CD1c-positive myeloid dendritic cell (primary cell): Measurements from ENCODE around the gene PUS10.

Experiments used
- DNase-seq: peaks from one replicate; pipeline ENCODE4 v3.0.0-alpha.2; 2016; ENCODE audit errors: extremely low spot score

The PUS10 gene

GRCh38 chr2:60972889-60973656 lies 45.0 kb downstream of the PUS10 start:
- no peak for DNase-seq

DNA sequence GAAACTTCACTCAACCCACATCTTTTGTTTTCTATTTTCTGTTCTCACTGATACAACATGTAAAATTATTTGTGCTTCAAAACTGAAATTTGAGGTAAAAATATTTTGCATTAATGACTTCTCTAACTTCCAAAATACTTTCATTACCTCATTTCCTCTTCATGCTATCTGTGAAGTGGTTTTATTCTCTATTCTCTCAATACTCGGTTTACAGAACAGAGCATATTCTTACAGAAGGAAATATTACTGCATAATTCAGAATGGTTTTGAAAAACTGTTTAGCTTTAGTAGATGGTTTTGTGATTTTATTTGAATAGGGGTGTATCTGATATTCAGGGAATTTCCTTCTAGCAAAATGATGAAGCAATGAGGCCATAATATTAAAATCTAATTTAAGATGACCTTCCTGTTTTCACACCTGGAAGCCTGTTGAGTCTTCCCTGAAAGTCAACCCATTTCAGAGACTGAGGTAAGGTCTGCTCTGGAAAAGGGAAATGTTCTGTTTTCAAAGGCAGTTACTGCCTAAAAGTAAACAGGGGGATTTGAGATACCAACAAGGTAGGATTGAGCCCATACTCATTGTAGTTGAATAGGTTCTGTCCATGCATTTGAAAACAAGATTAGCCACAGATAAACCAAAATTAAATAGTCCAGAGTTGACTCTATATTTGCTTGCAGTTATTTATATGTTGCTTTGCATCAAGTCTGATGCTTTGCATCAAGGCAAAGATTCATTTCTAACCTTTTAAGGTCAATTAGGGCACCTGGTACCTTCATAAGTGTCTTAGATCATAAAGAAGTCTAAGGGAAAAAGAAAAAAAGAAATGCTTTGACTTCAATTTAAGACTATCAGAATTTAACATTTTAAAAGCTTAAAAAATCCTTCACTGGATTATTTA lies 51.3 kb downstream of the PUS10 start:
- no peak for DNase-seq

DNA sequence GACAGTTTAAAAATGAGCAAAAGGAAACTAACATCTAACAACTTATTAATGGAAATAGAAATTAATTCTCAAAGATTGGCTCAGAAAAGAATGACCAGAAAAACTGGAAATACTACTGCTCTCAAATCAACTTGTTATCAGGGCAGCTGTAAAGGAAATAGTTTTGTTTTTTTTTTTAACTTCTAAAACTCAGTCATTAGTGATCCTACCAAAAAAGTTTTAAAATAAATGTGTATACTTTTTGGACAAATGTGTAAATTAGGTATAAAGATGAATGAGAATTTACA lies 52.6 kb downstream of the PUS10 start:
- DNase-seq = no peak

DNA sequence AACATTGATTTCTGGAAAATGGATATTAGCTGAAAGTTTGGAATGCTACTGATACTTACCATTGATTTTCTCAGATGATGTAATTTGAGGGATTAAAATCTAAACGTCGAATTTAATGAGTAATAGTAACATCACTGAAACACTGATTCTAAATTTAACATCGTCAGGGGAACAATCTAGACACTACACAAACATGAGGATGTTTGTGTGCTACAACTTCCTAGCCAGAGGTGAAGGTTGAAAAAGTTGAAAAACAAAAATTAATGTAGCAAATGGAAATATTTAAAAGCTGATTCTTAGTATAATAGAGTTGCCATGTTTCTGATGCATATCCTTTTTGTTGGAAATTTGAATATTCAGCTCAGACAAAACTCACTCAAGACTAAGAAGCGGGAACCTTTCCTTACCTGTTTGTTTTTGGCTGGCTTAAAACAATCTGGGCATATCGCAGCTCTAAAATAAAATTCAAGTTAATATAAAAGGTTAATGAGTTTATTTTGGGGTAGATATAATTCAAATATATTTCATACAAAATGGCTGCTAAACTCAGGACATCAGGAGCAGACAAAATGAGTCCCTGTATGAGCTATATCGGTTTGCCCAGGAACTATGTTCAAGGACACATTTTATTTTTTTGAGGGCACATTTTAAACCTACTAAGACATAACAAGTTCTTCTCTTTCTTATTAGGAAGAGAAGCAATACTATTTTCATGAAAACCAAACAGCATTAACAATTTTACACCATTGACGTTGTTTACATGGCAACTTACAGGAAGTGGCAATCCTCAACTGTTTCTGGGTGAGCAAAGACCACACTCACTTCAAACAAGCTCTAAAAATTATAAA lies 53.2 kb downstream of the PUS10 start:
- peak; percentile 20 for DNase-seq

- no peak for DNase-seq
Measured at GRCh38 chr2:60963190-60963589, 54.9 kb downstream of the PUS10 start.

- DNase-seq = no peak
Measured at GRCh38 chr2:60962528-60962927, 55.5 kb downstream of the PUS10 start.

DNA sequence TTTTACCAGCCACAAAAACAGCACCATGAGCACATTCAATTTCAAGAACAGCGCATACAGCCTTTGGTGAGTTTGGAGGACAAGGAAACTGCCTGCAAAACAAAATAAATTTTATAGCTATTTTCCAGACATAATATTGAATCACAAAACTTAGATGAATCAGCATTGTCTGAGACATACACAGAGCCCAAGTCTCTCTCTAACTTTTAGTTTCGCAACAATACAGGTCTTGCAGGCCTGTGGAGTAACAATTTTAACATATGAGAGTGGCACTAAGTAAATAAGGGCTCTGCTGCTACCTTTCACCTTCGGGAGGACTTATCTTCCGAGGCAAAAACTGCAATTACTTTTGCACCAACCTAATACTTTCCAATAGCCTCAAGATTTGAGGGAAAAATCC lies 56.6 kb downstream of the PUS10 start:
- DNase-seq = no peak

DNA sequence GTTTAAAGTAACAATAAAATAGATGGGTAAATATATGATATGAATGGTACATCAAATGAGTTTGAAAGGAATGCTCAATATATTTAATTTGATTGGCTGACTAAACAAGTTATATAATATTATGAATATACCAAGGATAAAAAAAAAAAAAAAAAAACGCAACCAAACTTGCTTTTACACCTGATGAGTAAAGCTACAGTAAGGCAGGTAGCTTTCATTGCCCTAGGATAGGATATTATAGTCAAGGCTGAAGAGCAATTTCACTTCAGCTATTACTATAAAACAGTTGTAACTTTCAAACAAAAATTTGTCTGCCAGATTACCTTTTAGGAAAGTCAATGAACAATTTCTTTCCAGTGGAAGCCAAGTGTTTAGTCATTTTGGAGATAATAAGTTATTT lies 57.3 kb downstream of the PUS10 start:
- no peak for DNase-seq

DNA sequence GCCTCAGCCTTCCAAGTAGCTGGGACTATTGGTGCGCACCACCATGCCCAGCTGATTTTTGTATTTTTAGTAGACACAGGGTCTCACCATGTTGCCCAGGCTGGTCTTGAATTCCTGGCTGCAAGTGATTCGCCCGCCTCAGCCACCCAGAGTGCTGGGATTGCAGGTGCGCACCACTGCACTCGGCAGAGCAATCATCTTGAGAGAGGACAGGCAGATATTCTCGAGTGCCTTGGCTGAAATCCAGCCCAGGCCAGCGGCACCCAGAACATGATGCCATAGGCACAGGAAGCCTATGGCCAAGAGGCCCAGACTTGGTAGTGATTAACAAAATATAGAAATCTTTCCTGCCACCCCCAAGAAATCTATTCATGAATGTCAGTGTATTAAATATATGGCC lies 58.6 kb downstream of the PUS10 start:
- no peak for DNase-seq

DNA sequence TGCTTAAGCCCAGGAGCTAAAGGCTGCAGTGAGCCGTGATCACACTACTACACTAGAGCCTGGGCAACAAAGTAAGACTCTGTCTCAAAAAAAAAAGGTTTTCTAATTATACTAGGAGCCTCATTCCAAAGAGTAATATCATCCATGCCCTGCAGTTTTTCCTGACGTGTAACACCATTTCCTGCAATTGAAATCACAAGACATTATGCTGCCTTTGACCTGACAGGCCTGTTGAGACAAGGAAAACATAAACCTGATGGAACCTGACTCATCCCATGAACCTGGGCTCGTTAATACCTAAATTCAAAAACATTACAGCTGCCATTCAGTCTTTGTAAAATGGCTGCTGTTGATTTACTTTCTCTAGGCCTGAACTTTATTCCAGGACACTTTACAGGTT lies 59.3 kb downstream of the PUS10 start:
- no peak for DNase-seq

GRCh38 chr2:60958361-60958760 lies 59.7 kb downstream of the PUS10 start:
- no peak for DNase-seq

DNA sequence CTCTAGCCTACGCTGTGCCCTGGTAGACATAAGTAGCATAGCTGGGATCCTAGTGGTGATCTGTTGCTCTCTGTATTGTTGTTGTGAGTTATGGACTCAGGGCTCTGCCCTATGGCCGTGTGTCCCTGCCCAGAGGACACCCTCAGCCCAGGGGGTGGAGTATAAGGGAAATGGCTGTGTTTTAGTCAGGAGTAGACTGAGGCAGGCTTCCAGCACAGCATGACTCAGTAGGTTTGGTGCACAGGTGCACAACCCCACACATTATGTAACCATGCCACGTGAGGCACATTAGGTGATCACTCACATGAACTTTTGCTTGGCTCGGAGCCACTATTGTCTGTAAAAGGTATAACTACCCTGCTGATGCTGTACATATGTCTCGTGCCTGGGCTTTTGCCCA lies 60.4 kb downstream of the PUS10 start:
- no peak for DNase-seq

DNA sequence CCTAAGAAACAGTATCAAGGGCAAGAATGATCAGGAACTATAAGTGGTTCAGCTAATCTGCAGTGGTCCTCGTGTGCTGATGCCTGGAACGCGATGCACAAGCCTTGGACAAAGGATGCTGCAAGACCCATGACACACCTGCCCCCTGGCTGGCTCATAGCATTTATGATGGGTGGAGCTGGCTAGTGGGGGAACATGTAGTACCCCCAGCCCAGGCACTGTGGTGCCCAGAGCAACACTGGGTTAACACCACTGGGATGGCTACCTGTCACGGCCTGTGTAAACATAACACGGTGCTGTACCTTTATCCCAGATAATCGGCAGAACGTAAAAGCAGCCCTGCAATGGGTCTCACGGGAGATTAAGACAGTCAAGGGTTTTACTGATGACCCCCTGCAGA lies 60.8 kb downstream of the PUS10 start:
- no peak for DNase-seq

- DNase-seq = no peak
Measured at GRCh38 chr2:60954139-60954538, 63.9 kb downstream of the PUS10 start.

DNA sequence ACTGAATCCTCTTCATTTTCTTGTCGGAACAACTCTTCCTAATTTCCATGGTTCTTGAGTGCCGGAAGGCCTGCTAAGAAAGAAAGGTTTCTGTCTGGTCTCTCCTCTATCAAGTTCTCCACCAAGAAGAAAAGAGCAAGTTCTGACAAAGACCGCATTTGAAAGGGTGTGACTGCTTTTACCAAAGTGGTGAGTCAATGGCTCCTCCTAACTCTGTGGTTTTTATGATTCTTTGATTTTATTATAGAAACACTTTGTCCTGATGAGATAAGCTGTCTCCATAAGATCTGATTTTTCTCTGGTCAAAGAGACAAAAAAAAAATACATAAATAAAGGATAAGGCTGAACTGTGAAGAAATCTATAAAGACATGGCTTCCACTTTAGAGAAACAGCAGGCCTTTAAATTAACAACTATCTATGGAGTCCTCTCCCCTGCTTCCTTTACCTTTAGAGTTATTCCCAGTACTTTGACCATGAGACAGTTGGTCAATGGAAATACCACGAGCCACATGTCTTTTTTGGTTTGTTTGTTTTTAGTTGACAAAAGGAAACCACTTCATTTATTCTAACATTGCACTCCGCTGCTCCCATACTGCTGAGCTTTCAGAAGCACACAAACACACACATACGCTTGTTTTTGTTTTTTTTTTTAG lies 69.0 kb downstream of the PUS10 start:
- DNase-seq = no peak

DNA sequence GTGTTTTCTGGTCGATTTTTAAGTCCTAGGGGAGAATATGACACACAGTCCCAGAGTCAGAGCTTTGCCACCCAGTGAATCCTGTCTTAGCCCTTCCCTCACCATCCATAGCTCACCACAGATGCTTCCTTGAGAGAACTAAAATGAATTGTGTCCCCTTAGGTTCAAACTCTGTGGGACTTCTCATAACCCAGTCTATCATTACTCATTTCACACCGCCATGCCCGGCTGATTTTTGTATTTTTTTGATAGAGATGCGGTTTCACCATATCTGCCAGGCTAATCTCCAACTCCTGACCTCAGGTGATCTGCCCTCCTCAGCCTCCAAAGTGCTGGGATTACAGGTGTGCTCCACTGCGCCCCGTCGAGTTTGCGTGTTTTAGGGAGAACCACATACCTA lies 69.9 kb downstream of the PUS10 start:
- no peak for DNase-seq

GRCh38 chr2:60947056-60947455 lies 71.0 kb downstream of the PUS10 start:
- no peak for DNase-seq

GRCh38 chr2:60945341-60945740 lies 72.7 kb downstream of the PUS10 start:
- DNase-seq = no peak

GRCh38 chr2:60939622-60940021 lies 78.4 kb downstream of the PUS10 start:
- DNase-seq = no peak

DNA sequence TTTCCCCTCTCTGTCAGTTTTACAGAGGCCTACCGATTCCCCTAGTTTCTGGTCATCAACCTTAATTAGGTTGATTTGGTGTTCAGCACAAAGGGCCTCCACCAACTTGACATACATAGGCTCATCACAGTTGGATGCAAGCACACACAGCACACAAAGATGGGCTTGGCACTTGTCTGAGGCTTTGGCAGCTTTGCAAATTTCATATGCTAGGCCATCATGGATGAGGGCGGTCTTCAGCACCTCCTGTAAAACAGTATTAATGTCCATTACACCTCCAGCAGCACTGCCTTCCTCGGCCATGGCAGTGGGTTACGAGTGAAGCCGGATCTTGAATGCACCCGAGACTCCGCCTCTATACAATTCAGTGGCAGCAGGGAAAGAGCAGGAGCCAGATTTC lies 79.8 kb downstream of the PUS10 start:
- no peak for DNase-seq

GRCh38 chr2:60936757-60937156 lies 81.3 kb downstream of the PUS10 start:
- no peak for DNase-seq

DNA sequence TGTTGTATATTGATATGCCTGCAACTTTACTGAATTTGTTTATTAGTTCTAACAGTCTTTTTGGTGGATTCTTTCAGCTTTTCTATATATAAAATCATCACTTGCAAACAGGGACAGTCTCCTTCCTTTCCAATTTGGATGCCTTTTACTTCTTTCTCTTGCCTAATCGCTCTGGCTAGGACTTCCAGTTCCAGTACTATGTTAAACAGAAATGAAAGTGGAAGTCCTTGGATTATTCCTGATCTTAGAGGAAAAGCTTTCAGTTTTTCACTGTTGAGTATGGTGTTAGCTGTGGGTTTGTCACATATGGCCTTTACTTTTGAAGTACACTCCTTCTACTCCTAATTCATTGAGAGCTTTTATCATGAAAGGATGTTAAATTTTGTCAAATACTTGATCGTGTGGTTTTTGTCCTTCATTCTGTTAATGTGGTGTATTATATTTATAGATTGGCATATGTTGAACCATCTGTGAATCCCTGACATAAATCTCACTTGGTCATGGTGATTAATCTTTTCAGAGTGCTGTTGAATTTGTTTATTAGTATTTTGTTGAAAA lies 83.8 kb downstream of the PUS10 start:
- peak; percentile 24 for DNase-seq
